ENCODE measurements around the gene STAB2.
A peak's percentile ranks its signal among the peaks of the same experiment; 100 is the strongest.

Gene STAB2

GRCh38 chr12:103737881-103738280 is 150.8 kb downstream of the STAB2 start:
- no peak overlapping the region for H3K4me3 Mint-ChIP-seq
- ATAC-seq (replicated peaks) = no peak
- no peaks in the 10 kb centered on the region for H3K4me1 Mint-ChIP-seq
- no peak overlapping the region for H3K27ac Mint-ChIP-seq
- no peaks in the 10 kb centered on the region for H3K36me3 Mint-ChIP-seq
- peaks cover 15 to 25% of the 10 kb centered on the region in 2 donors for H3K27me3 Mint-ChIP-seq
- H3K9me3 Mint-ChIP-seq = no peaks in the 10 kb centered on the region
- DNase-seq = no peak

- Mint-ChIP-seq H3K4me1 (no peaks in the 10 kb centered on the region), H3K4me3 (no peak overlapping the region), H3K27ac (no peak overlapping the region), H3K27me3 (peaks cover 15 to 19% of the 10 kb centered on the region in 2 donors), H3K9me3 (no peaks in the 10 kb centered on the region), H3K36me3 (no peaks in the 10 kb centered on the region)
- no peak for ATAC-seq (replicated peaks)
- no peak for DNase-seq
These were observed 155.4 kb downstream of the STAB2 start for GRCh38 chr12:103742349-103742932.

GRCh38 chr12:103743788-103744187 is 156.7 kb downstream of the STAB2 start:
- Mint-ChIP-seq H3K4me1 (no peaks in the 10 kb centered on the region), H3K27ac (no peak overlapping the region), H3K27me3 (peaks cover 12 to 22% of the 10 kb centered on the region in 2 donors), H3K9me3 (no peaks in the 10 kb centered on the region), H3K36me3 (no peaks in the 10 kb centered on the region), H3K4me3 (no peak overlapping the region)
- DNase-seq = no peak
- ATAC-seq (replicated peaks) = no peak

- no peak for ATAC-seq (replicated peaks)
- Mint-ChIP-seq H3K4me1 (no peaks in the 10 kb centered on the region), H3K36me3 (no peaks in the 10 kb centered on the region), H3K9me3 (no peaks in the 10 kb centered on the region), H3K27ac (no peak overlapping the region), H3K27me3 (peaks cover 12 to 19% of the 10 kb centered on the region in 2 donors), H3K4me3 (no peak overlapping the region)
- no peak for DNase-seq
These were observed 158.9 kb downstream of the STAB2 start for GRCh38 chr12:103745962-103746361.

GRCh38 chr12:103748002-103748401 is 160.9 kb downstream of the STAB2 start:
- Mint-ChIP-seq H3K9me3 (no peaks in the 10 kb centered on the region), H3K27me3 (peaks cover 8 to 12% of the 10 kb centered on the region in 2 donors), H3K4me1 (no peaks in the 10 kb centered on the region), H3K27ac (no peak overlapping the region), H3K36me3 (no peaks in the 10 kb centered on the region), H3K4me3 (no peak overlapping the region)
- no peak for DNase-seq
- ATAC-seq (replicated peaks) = no peak

- H3K9me3 Mint-ChIP-seq = no peaks in the 10 kb centered on the region
- no peaks in the 10 kb centered on the region for H3K36me3 Mint-ChIP-seq
- H3K4me3 Mint-ChIP-seq = no peak overlapping the region
- no peak for DNase-seq
- peaks cover 8 to 21% of the 10 kb centered on the region in 2 donors for H3K27me3 Mint-ChIP-seq
- ATAC-seq (replicated peaks) = no peak
- no peaks in the 10 kb centered on the region for H3K4me1 Mint-ChIP-seq
- H3K27ac Mint-ChIP-seq = no peak overlapping the region
These were observed 161.8 kb downstream of the STAB2 start for GRCh38 chr12:103748875-103749274.

GRCh38 chr12:103751171-103751570 is 164.1 kb downstream of the STAB2 start:
- Mint-ChIP-seq H3K27me3 (peaks cover 8 to 21% of the 10 kb centered on the region in 2 donors), H3K36me3 (no peaks in the 10 kb centered on the region), H3K4me3 (no peak overlapping the region), H3K27ac (no peak overlapping the region), H3K4me1 (no peaks in the 10 kb centered on the region), H3K9me3 (no peaks in the 10 kb centered on the region)
- DNase-seq = no peak
- peak in 1 of 2 donors; percentile 31 for ATAC-seq (replicated peaks)

GRCh38 chr12:103751600-103751999 is 164.5 kb downstream of the STAB2 start:
- Mint-ChIP-seq H3K36me3 (no peaks in the 10 kb centered on the region), H3K4me1 (no peaks in the 10 kb centered on the region), H3K9me3 (no peaks in the 10 kb centered on the region), H3K27me3 (peaks cover 8 to 21% of the 10 kb centered on the region in 2 donors), H3K27ac (no peak overlapping the region), H3K4me3 (no peak overlapping the region)
- ATAC-seq (replicated peaks) (no peak), DNase-seq (no peak)

- H3K27ac Mint-ChIP-seq = no peak overlapping the region
- H3K27me3 Mint-ChIP-seq = peaks cover 7 to 14% of the 10 kb centered on the region in 2 donors
- H3K9me3 Mint-ChIP-seq = no peaks in the 10 kb centered on the region
- no peak for ATAC-seq (replicated peaks)
- no peak for DNase-seq
- peaks cover 2 to 7% of the 10 kb centered on the region in 2 donors for H3K36me3 Mint-ChIP-seq
- no peak overlapping the region for H3K4me3 Mint-ChIP-seq
- no peaks in the 10 kb centered on the region for H3K4me1 Mint-ChIP-seq
These were observed 168.4 kb downstream of the STAB2 start for GRCh38 chr12:103755425-103755824.

GRCh38 chr12:103756443-103756842 is 169.4 kb downstream of the STAB2 start:
- H3K9me3 Mint-ChIP-seq = no peaks in the 10 kb centered on the region
- ATAC-seq (replicated peaks) (no peak), DNase-seq (no peak)
- peaks cover 0 to 9% of the 10 kb centered on the region in 2 donors for H3K27me3 Mint-ChIP-seq
- no peak overlapping the region for H3K27ac Mint-ChIP-seq
- no peaks in the 10 kb centered on the region for H3K4me1 Mint-ChIP-seq
- H3K36me3 Mint-ChIP-seq = peaks cover 3 to 8% of the 10 kb centered on the region in 2 donors
- H3K4me3 Mint-ChIP-seq = no peak overlapping the region

GRCh38 chr12:103757248-103757647 is 170.2 kb downstream of the STAB2 start:
- H3K4me1 Mint-ChIP-seq = no peaks in the 10 kb centered on the region
- peaks cover 0 to 9% of the 10 kb centered on the region in 2 donors for H3K27me3 Mint-ChIP-seq
- H3K27ac Mint-ChIP-seq = no peak overlapping the region
- H3K9me3 Mint-ChIP-seq = no peaks in the 10 kb centered on the region
- H3K36me3 Mint-ChIP-seq = peaks cover 3 to 8% of the 10 kb centered on the region in 2 donors
- no peak overlapping the region for H3K4me3 Mint-ChIP-seq
- DNase-seq = no peak
- no peak for ATAC-seq (replicated peaks)

- H3K36me3 Mint-ChIP-seq = peaks cover 8 to 17% of the 10 kb centered on the region in 2 donors
- ATAC-seq (replicated peaks) = no peak
- H3K4me1 Mint-ChIP-seq = no peaks in the 10 kb centered on the region
- H3K9me3 Mint-ChIP-seq = no peaks in the 10 kb centered on the region
- peaks cover 0 to 4% of the 10 kb centered on the region in 2 donors for H3K27me3 Mint-ChIP-seq
- H3K27ac Mint-ChIP-seq = no peak overlapping the region
- no peak overlapping the region for H3K4me3 Mint-ChIP-seq
- DNase-seq = no peak
These were observed 171.4 kb downstream of the STAB2 start for GRCh38 chr12:103758310-103759089.

- DNase-seq = no peak
- H3K27me3 Mint-ChIP-seq = no peaks in the 10 kb centered on the region
- peaks cover 20 to 36% of the 10 kb centered on the region in 2 donors for H3K36me3 Mint-ChIP-seq
- H3K4me1 Mint-ChIP-seq = no peaks in the 10 kb centered on the region
- ATAC-seq (replicated peaks) = no peak
- H3K4me3 Mint-ChIP-seq = no peak overlapping the region
- H3K27ac Mint-ChIP-seq = no peak overlapping the region
- no peaks in the 10 kb centered on the region for H3K9me3 Mint-ChIP-seq
These were observed 175.4 kb downstream of the STAB2 start for GRCh38 chr12:103762473-103762872.

GRCh38 chr12:103765322-103765721 is 178.2 kb downstream of the STAB2 start:
- H3K27me3 Mint-ChIP-seq = no peaks in the 10 kb centered on the region
- no peak overlapping the region for H3K27ac Mint-ChIP-seq
- H3K4me3 Mint-ChIP-seq = no peak overlapping the region
- no peaks in the 10 kb centered on the region for H3K9me3 Mint-ChIP-seq
- no peaks in the 10 kb centered on the region for H3K4me1 Mint-ChIP-seq
- ATAC-seq (replicated peaks) (no peak), DNase-seq (no peak)
- H3K36me3 Mint-ChIP-seq = peaks cover 29 to 41% of the 10 kb centered on the region in 2 donors

- DNase-seq = no peak
- Mint-ChIP-seq H3K27ac (no peak overlapping the region), H3K9me3 (no peaks in the 10 kb centered on the region), H3K27me3 (no peaks in the 10 kb centered on the region), H3K4me1 (no peaks in the 10 kb centered on the region), H3K4me3 (no peak overlapping the region), H3K36me3 (peaks cover 27 to 39% of the 10 kb centered on the region in 2 donors)
- ATAC-seq (replicated peaks) = no peak
These were observed 179.0 kb downstream of the STAB2 start for GRCh38 chr12:103766028-103766427.
